ENCODE results near the gene WASF2. TPM values are rescaled to one million over a fixed set of nuclear protein-coding genes. Genes with fewer than 3 reads are reported as not detected.
A peak's percentile ranks its signal among the peaks of the same experiment; 100 is the strongest.

WASF2 gene
- total RNA-seq, 1 experiment from 2014 or later = 104 TPM

GRCh38 chr1:27447399-27447798 lies 42.6 kb downstream of the WASF2 start:
- TF ChIP-seq ZNF671 (CRISPR knock-in tag; IDR thresholded peaks at IDR 0.05) = no peak
- TF ChIP-seq, protein P1, sequence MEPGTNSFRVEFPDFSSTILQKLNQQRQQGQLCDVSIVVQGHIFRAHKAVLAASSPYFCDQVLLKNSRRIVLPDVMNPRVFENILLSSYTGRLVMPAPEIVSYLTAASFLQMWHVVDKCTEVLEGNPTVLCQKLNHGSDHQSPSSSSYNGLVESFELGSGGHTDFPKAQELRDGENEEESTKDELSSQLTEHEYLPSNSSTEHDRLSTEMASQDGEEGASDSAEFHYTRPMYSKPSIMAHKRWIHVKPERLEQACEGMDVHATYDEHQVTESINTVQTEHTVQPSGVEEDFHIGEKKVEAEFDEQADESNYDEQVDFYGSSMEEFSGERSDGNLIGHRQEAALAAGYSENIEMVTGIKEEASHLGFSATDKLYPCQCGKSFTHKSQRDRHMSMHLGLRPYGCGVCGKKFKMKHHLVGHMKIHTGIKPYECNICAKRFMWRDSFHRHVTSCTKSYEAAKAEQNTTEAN (CRISPR knock-in tag; IDR thresholded peaks at IDR 0.05) = no peak
- no peak for TF ChIP-seq USF2 (CRISPR knock-in tag; IDR thresholded peaks at IDR 0.05)
- no peak for TF ChIP-seq E2F1 (CRISPR knock-in tag; IDR thresholded peaks at IDR 0.05)
- no peak for TF ChIP-seq OVOL2 (CRISPR knock-in tag; IDR thresholded peaks at IDR 0.05; ENCODE audit: borderline replicate concordance)
- TF ChIP-seq SP1 (CRISPR knock-in tag; conservative IDR thresholded peaks at IDR 0.05) = no peak
- TF ChIP-seq FOXK1 (CRISPR knock-in tag; IDR thresholded peaks at IDR 0.05) = no peak
- TF ChIP-seq EMX1 (CRISPR knock-in tag; IDR thresholded peaks at IDR 0.05) = no peak
- TF ChIP-seq MYBL2 (CRISPR knock-in tag; IDR thresholded peaks at IDR 0.05) = no peak
- H3K27me3 Mint-ChIP-seq (ENCODE audit: low read depth) = no peaks in the 10 kb centered on the region
- peak overlapping the region; percentile 63; the same call in 1 of the 2 replicates for H3K27ac Mint-ChIP-seq
- DNase-seq (ENCODE audit: low spot score) = no peak
- CTCF ChIA-PET = interaction anchor here (0.8 kb wide), 1 partner anchor 110 kb away, joined by 4 read pairs; no protein-coding TSS in a partner anchor
- ATAC-seq = no peak
- POLR2A ChIA-PET = no interaction called here
- H3K4me1 Mint-ChIP-seq = peaks cover 42% of the 10 kb centered on the region
- H3K4me3 Mint-ChIP-seq = no peak overlapping the region
- no peaks in the 10 kb centered on the region; the same call in 1 of the 2 replicates for H3K36me3 Mint-ChIP-seq
- H3K9me3 Mint-ChIP-seq = no peaks in the 10 kb centered on the region

GRCh38 chr1:27446496-27447020 lies 43.4 kb downstream of the WASF2 start:
- H3K36me3 Mint-ChIP-seq = no peaks in the 10 kb centered on the region; the same call in 1 of the 2 replicates
- POLR2A ChIA-PET = no interaction called here
- no peaks in the 10 kb centered on the region for H3K27me3 Mint-ChIP-seq (ENCODE audit: low read depth)
- peak overlapping the region; percentile 23; the same call in 1 of the 2 replicates for H3K27ac Mint-ChIP-seq
- CTCF ChIA-PET = interaction anchor here (0.8 to 1.6 kb wide), 2 partner anchors 30 to 111 kb away, joined by 4 to 9 read pairs; no protein-coding TSS in a partner anchor
- peaks cover 39% of the 10 kb centered on the region for H3K4me1 Mint-ChIP-seq
- H3K4me3 Mint-ChIP-seq = no peak overlapping the region
- no peaks in the 10 kb centered on the region for H3K9me3 Mint-ChIP-seq
- DNase-seq (ENCODE audit: low spot score) = no peak
- ATAC-seq = no peak
- TF ChIP-seq TEAD4 (CRISPR knock-in tag; IDR thresholded peaks at IDR 0.05) = no peak
- no peak for TF ChIP-seq FOXJ3 (CRISPR knock-in tag; IDR thresholded peaks at IDR 0.05; ENCODE audit: borderline replicate concordance)
- no peak for TF ChIP-seq ZNF396 (CRISPR knock-in tag; IDR thresholded peaks at IDR 0.05; ENCODE audit: borderline replicate concordance)
- no peak for TF ChIP-seq GTF2I (CRISPR knock-in tag; conservative IDR thresholded peaks at IDR 0.05)
- no peak for TF ChIP-seq SMAD3 (CRISPR knock-in tag; IDR thresholded peaks at IDR 0.05; ENCODE audit: borderline replicate concordance)
- TF ChIP-seq, protein P2, sequence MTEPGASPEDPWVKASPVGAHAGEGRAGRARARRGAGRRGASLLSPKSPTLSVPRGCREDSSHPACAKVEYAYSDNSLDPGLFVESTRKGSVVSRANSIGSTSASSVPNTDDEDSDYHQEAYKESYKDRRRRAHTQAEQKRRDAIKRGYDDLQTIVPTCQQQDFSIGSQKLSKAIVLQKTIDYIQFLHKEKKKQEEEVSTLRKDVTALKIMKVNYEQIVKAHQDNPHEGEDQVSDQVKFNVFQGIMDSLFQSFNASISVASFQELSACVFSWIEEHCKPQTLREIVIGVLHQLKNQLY (CRISPR knock-in tag; IDR thresholded peaks at IDR 0.05) = no peak
- TF ChIP-seq, protein P3, sequence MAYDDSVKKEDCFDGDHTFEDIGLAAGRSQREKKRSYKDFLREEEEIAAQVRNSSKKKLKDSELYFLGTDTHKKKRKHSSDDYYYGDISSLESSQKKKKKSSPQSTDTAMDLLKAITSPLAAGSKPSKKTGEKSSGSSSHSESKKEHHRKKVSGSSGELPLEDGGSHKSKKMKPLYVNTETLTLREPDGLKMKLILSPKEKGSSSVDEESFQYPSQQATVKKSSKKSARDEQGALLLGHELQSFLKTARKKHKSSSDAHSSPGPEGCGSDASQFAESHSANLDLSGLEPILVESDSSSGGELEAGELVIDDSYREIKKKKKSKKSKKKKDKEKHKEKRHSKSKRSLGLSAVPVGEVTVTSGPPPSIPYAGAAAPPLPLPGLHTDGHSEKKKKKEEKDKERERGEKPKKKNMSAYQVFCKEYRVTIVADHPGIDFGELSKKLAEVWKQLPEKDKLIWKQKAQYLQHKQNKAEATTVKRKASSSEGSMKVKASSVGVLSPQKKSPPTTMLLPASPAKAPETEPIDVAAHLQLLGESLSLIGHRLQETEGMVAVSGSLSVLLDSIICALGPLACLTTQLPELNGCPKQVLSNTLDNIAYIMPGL (CRISPR knock-in tag; IDR thresholded peaks at IDR 0.05) = no peak
- TF ChIP-seq PRRX2 (CRISPR knock-in tag; IDR thresholded peaks at IDR 0.05) = no peak
- no peak for TF ChIP-seq TEAD1 (CRISPR knock-in tag; IDR thresholded peaks at IDR 0.05)
- no peak for TF ChIP-seq ZNF423 (CRISPR knock-in tag; IDR thresholded peaks at IDR 0.05)
- no peak for TF ChIP-seq NR3C1 (CRISPR knock-in tag; conservative IDR thresholded peaks at IDR 0.05; ENCODE audit: low read depth)
- TF ChIP-seq SMAD4 (CRISPR knock-in tag; IDR thresholded peaks at IDR 0.05) = no peak
- no peak for TF ChIP-seq RORB (CRISPR knock-in tag; IDR thresholded peaks at IDR 0.05)
- TF ChIP-seq ERG (CRISPR knock-in tag; IDR thresholded peaks at IDR 0.05) = no peak
- TF ChIP-seq, protein P4, sequence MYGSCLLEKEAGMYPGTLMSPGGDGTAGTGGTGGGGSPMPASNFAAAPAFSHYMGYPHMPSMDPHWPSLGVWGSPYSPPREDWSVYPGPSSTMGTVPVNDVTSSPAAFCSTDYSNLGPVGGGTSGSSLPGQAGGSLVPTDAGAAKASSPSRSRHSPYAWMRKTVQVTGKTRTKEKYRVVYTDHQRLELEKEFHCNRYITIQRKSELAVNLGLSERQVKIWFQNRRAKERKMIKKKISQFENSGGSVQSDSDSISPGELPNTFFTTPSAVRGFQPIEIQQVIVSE (CRISPR knock-in tag; IDR thresholded peaks at IDR 0.05; ENCODE audit: borderline replicate concordance) = no peak
- TF ChIP-seq, protein P5, sequence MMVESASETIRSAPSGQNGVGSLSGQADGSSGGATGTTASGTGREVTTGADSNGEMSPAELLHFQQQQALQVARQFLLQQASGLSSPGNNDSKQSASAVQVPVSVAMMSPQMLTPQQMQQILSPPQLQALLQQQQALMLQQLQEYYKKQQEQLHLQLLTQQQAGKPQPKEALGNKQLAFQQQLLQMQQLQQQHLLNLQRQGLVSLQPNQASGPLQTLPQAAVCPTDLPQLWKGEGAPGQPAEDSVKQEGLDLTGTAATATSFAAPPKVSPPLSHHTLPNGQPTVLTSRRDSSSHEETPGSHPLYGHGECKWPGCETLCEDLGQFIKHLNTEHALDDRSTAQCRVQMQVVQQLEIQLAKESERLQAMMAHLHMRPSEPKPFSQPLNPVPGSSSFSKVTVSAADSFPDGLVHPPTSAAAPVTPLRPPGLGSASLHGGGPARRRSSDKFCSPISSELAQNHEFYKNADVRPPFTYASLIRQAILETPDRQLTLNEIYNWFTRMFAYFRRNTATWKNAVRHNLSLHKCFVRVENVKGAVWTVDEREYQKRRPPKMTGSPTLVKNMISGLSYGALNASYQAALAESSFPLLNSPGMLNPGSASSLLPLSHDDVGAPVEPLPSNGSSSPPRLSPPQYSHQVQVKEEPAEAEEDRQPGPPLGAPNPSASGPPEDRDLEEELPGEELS (CRISPR knock-in tag; IDR thresholded peaks at IDR 0.05) = no peak
- TF ChIP-seq, protein P6, sequence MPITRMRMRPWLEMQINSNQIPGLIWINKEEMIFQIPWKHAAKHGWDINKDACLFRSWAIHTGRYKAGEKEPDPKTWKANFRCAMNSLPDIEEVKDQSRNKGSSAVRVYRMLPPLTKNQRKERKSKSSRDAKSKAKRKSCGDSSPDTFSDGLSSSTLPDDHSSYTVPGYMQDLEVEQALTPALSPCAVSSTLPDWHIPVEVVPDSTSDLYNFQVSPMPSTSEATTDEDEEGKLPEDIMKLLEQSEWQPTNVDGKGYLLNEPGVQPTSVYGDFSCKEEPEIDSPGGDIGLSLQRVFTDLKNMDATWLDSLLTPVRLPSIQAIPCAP (CRISPR knock-in tag; IDR thresholded peaks at IDR 0.05) = no peak

Data from WTC11 (cell line).